Mesenchymal stem cell (in vitro differentiated cells and primary cell): ENCODE measurements around the gene RNF214.

ENCODE experiments used
- DNase-seq: peaks from one replicate; pipeline ENCODE4 v3.0.0-alpha.2; 2013
- H2AFZ ChIP-seq: one replicate; pipeline ENCODE4 v1.6.1; 2013; ENCODE audit warnings: low read depth, mild to moderate bottlenecking, control low read depth, inconsistent platforms, low read length, moderate library complexity
- H2AK5ac ChIP-seq: 2 replicates; pipeline ENCODE4 v1.6.1; 2013; ENCODE audit warnings: low read length, moderate library complexity, mild to moderate bottlenecking, inconsistent platforms; ENCODE audit not compliant: severe bottlenecking
- H2BK120ac ChIP-seq: one replicate; pipeline ENCODE4 v1.6.1; 2013; ENCODE audit warnings: low read depth, mild to moderate bottlenecking, inconsistent platforms, low read length, moderate library complexity
- H2BK12ac ChIP-seq, 2 experiments: one replicate each; pipeline ENCODE4 v1.6.1; 2013; ENCODE audit warnings: inconsistent platforms in 2 of 2, low read length in 2 of 2, mild to moderate bottlenecking in 2 of 2, moderate library complexity in 2 of 2, control low read depth in 1 of 2
- H2BK15ac ChIP-seq: one replicate; pipeline ENCODE4 v1.6.1; 2013; ENCODE audit warnings: mild to moderate bottlenecking, low read depth, inconsistent platforms; ENCODE audit not compliant: poor library complexity, severe bottlenecking
- H2BK5ac ChIP-seq: 2 replicates; pipeline ENCODE4 v1.6.1; 2013; ENCODE audit warnings: low read depth, mild to moderate bottlenecking, low read length, control low read depth, inconsistent platforms; ENCODE audit not compliant: poor library complexity, severe bottlenecking
- H3K14ac ChIP-seq, 2 experiments: one replicate each; pipeline ENCODE4 v1.6.1; 2013; ENCODE audit warnings: inconsistent platforms in 2 of 2, low read length in 2 of 2, control low read depth in 1 of 2, mild to moderate bottlenecking in 1 of 2, moderate library complexity in 1 of 2
- H3K18ac ChIP-seq, 2 experiments: one replicate each; pipeline ENCODE4 v1.6.1; 2013; ENCODE audit warnings: inconsistent platforms in 2 of 2, low read length in 2 of 2, control low read depth in 1 of 2, low read depth in 1 of 2, mild to moderate bottlenecking in 1 of 2
- H3K23ac ChIP-seq, 2 experiments: one replicate each; pipeline ENCODE4 v1.6.1; 2013; ENCODE audit warnings: inconsistent platforms in 2 of 2, low read length in 2 of 2, mild to moderate bottlenecking in 2 of 2, moderate library complexity in 2 of 2, control low read depth in 1 of 2
- H3K27ac ChIP-seq: 2 replicates; pipeline ENCODE4 v1.5.1; 2013; ENCODE audit warnings: mild to moderate bottlenecking, moderate library complexity, low read length, control low read depth, inconsistent platforms; ENCODE audit not compliant: poor library complexity, severe bottlenecking
- H3K27me3 ChIP-seq, 2 experiments: 2 replicates each; pipeline versions ENCODE4 v1.6.1 to v1.7.0; 2013; ENCODE audit warnings: low read length in 2 of 2, mild to moderate bottlenecking in 2 of 2, moderate library complexity in 2 of 2, control low read depth in 1 of 2, inconsistent platforms in 1 of 2; ENCODE audit not compliant: control insufficient read depth in 1 of 2, insufficient read depth in 1 of 2
- H3K36me3 ChIP-seq, 2 experiments: 2 replicates each; pipeline versions ENCODE4 v1.6.1 to v1.7.0; 2013; ENCODE audit warnings: low read length in 2 of 2, control low read depth in 1 of 2, inconsistent platforms in 1 of 2, low read depth in 1 of 2, mild to moderate bottlenecking in 1 of 2; ENCODE audit not compliant: insufficient read depth in 2 of 2, control insufficient read depth in 1 of 2
- H3K4ac ChIP-seq, 2 experiments: one replicate each; pipeline ENCODE4 v1.6.1; 2013; ENCODE audit warnings: inconsistent platforms in 2 of 2, low read length in 2 of 2, mild to moderate bottlenecking in 2 of 2, moderate library complexity in 2 of 2, control low read depth in 1 of 2, low read depth in 1 of 2
- H3K4me1 ChIP-seq: 2 replicates; pipeline ENCODE4 v1.6.1; 2013; ENCODE audit warnings: low read depth, low read length, control low read depth; ENCODE audit not compliant: control insufficient read depth, insufficient read depth
- H3K4me2 ChIP-seq: 2 replicates; pipeline ENCODE4 v1.6.1; 2013; ENCODE audit warnings: low read length, mild to moderate bottlenecking, inconsistent platforms; ENCODE audit not compliant: poor library complexity, severe bottlenecking
- H3K4me3 ChIP-seq, 2 experiments: 2 replicates each; pipeline versions ENCODE4 v1.5.1 to v1.7.0; 2013; ENCODE audit warnings: low read length in 2 of 2, mild to moderate bottlenecking in 2 of 2, control low read depth in 1 of 2, low read depth in 1 of 2; ENCODE audit not compliant: insufficient read depth in 1 of 2
- H3K79me1 ChIP-seq: replicated peaks from 2 replicates; pipeline ENCODE4 v1.6.1; 2013; ENCODE audit warnings: mild to moderate bottlenecking, control low read depth, low read length, inconsistent platforms; ENCODE audit not compliant: poor library complexity, severe bottlenecking
- H3K9ac ChIP-seq: 2 replicates; pipeline ENCODE4 v1.7.0; 2013; ENCODE audit warnings: mild to moderate bottlenecking, low read length, moderate library complexity
- H3K9me3 ChIP-seq: 2 replicates; pipeline ENCODE4 v1.7.0; 2013; ENCODE audit warnings: mild to moderate bottlenecking, low read length; ENCODE audit not compliant: control insufficient read depth
- H4K8ac ChIP-seq: one replicate; pipeline ENCODE4 v1.6.1; 2013; ENCODE audit warnings: inconsistent platforms, mild to moderate bottlenecking, low read length, moderate library complexity
- H4K91ac ChIP-seq: one replicate; pipeline ENCODE4 v1.6.1; 2013; ENCODE audit warnings: mild to moderate bottlenecking, low read length, inconsistent platforms
- WGBS: methylation state at CpG from one replicate; pipeline ENCODE4 v1.1.7; 2013; ENCODE audit warnings: mixed read lengths; 5-methylcytosine and 5-hydroxymethylcytosine counted together

Gene RNF214

GRCh38 chr11:117239295-117239694 lies 6.8 kb downstream of the RNF214 start:
- H3K4ac ChIP-seq, result no peak overlapping the region
- no peak overlapping the region for H4K91ac ChIP-seq
- no peak overlapping the region for H3K23ac ChIP-seq
- no peak overlapping the region for H2AK5ac ChIP-seq
- no peak overlapping the region for H3K4me2 ChIP-seq
- 13% methylated on average over 5 of the region's 6 CpGs for WGBS
- peaks cover 18% of the 10 kb centered on the region for H3K79me1 ChIP-seq
- H2AFZ ChIP-seq, result no peak overlapping the region
- no peaks in the 10 kb centered on the region for H3K4me1 ChIP-seq
- H3K4me3 ChIP-seq, result no peak overlapping the region
- no peak overlapping the region for H2BK12ac ChIP-seq
- H3K36me3 ChIP-seq, result peaks cover 32 to 50% of the 10 kb centered on the region in 2 experiments
- H3K14ac ChIP-seq, result no peak overlapping the region
- peak overlapping the region; percentile 19 for H3K27ac ChIP-seq
- H3K18ac ChIP-seq, result no peak overlapping the region
- H3K9ac ChIP-seq, result peak overlapping the region; percentile 53
- no peak overlapping the region for H2BK15ac ChIP-seq
- H3K9me3 ChIP-seq, result no peaks in the 10 kb centered on the region
- H4K8ac ChIP-seq, result no peak overlapping the region
- no peak overlapping the region for H2BK5ac ChIP-seq
- DNase-seq, result peak; percentile 94
- H3K27me3 ChIP-seq, result no peaks in the 10 kb centered on the region
- H2BK120ac ChIP-seq, result no peak overlapping the region

- Histone ChIP-seq H3K4ac (no peak overlapping the region), H3K18ac (no peak overlapping the region), H3K4me2 (no peak overlapping the region), H2BK12ac (no peak overlapping the region), H2BK15ac (no peak overlapping the region), H3K27ac (no peak overlapping the region), H4K91ac (no peak overlapping the region), H3K4me1 (no peaks in the 10 kb centered on the region), H3K9me3 (no peaks in the 10 kb centered on the region), H3K27me3 (no peaks in the 10 kb centered on the region), H3K9ac (no peak overlapping the region), H2BK120ac (no peak overlapping the region), H2AK5ac (no peak overlapping the region), H3K79me1 (peaks cover 11% of the 10 kb centered on the region), H3K14ac (no peak overlapping the region), H4K8ac (no peak overlapping the region), H3K4me3 (no peak overlapping the region), H2BK5ac (no peak overlapping the region), H3K36me3 (peaks cover 30 to 67% of the 10 kb centered on the region in 2 experiments), H2AFZ (no peak overlapping the region), H3K23ac (no peak overlapping the region)
- no peak for DNase-seq
- WGBS, result 100% methylated on average over 2 of the region's 4 CpGs
Measured at GRCh38 chr11:117248341-117248740, 15.9 kb downstream of the RNF214 start.

GRCh38 chr11:117249571-117249970 lies 17.1 kb downstream of the RNF214 start:
- Histone ChIP-seq H3K23ac (no peak overlapping the region), H3K4me3 (no peak overlapping the region), H3K4me2 (no peak overlapping the region), H3K9me3 (no peaks in the 10 kb centered on the region), H2BK120ac (no peak overlapping the region), H3K27ac (no peak overlapping the region), H3K4me1 (no peaks in the 10 kb centered on the region), H2BK15ac (no peak overlapping the region), H4K8ac (no peak overlapping the region), H2BK12ac (no peak overlapping the region), H2AK5ac (no peak overlapping the region), H3K79me1 (peaks cover 5% of the 10 kb centered on the region), H3K36me3 (peaks cover 26 to 64% of the 10 kb centered on the region in 2 experiments), H2AFZ (no peak overlapping the region), H3K14ac (no peak overlapping the region), H2BK5ac (no peak overlapping the region), H3K18ac (no peak overlapping the region), H4K91ac (no peak overlapping the region), H3K4ac (no peak overlapping the region), H3K9ac (no peak overlapping the region), H3K27me3 (no peaks in the 10 kb centered on the region)
- DNase-seq, result no peak
- WGBS, result 97% methylated on average over 3 of the region's 4 CpGs

- WGBS, result over 99% methylated on average over 7 of the region's 10 CpGs
- no peak overlapping the region for H2AFZ ChIP-seq
- no peak overlapping the region for H3K14ac ChIP-seq
- no peaks in the 10 kb centered on the region for H3K9me3 ChIP-seq
- no peak overlapping the region for H4K91ac ChIP-seq
- no peak for DNase-seq
- no peak overlapping the region for H3K4me2 ChIP-seq
- no peak overlapping the region for H3K9ac ChIP-seq
- H3K27me3 ChIP-seq, result no peaks in the 10 kb centered on the region
- no peak overlapping the region for H2BK15ac ChIP-seq
- H2BK12ac ChIP-seq, result no peak overlapping the region
- H4K8ac ChIP-seq, result no peak overlapping the region
- H3K4me1 ChIP-seq, result no peaks in the 10 kb centered on the region
- H3K4ac ChIP-seq, result no peak overlapping the region
- H2BK5ac ChIP-seq, result no peak overlapping the region
- H3K36me3 ChIP-seq, result peaks cover 20 to 59% of the 10 kb centered on the region in 2 experiments
- no peak overlapping the region for H3K18ac ChIP-seq
- no peak overlapping the region for H3K27ac ChIP-seq
- no peak overlapping the region for H3K23ac ChIP-seq
- H2AK5ac ChIP-seq, result no peak overlapping the region
- no peak overlapping the region for H2BK120ac ChIP-seq
- no peak overlapping the region for H3K4me3 ChIP-seq
- H3K79me1 ChIP-seq, result peaks cover 5% of the 10 kb centered on the region
Measured at GRCh38 chr11:117251506-117251905, 19.0 kb downstream of the RNF214 start.
